Activated CD4-positive, alpha-beta T cell treated with anti-CD3 and anti-CD28 coated beads, Interleukin-2, Interleukin-6, amounts not matched to agents 100 ng/mL and 50 ng/mL, durations not matched to agents 16 hours and 8 hours (primary cell): ENCODE measurements around the gene MEI4.
"Not testable (repeated sequence)": the region's sequence is repeated elsewhere in the genome, so short reads cannot be mapped to it uniquely, and the experiment has no call there.

Experiments
- DNase-seq: peaks from one replicate; pipeline ENCODE4 v3.0.0-alpha.2; 2020

MEI4 gene

GRCh38 chr6:77652739-77653138 is at the start of gene MEI4:
Gene MEI4, plus strand, starts transcription at chr6:77653039. Its CDS starts 37,633 bp downstream, at chr6:77690672.
- no peak for DNase-seq

DNA sequence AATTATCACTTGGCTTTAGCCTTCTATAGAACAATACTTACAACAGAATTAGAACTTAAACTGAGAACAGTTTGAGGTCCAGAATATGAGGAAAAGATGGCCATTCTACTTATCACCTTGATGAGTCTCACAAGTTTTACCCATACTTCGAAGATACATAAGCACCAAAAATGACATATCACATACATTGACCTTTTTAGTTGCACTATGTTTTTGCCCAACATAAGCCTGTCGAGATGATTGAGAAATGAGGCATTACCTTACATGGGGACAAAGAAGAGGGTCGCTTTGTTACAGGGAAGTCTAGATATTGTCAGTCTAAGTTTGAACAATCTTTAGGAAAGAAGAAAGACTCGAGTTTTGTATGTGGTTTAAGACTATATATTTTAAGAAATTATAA is 48.4 kb upstream of the MEI4 start:
- no peak for DNase-seq

- no peak for DNase-seq
Measured at GRCh38 chr6:77607004-77607403, 45.8 kb upstream of the MEI4 start.

GRCh38 chr6:77609106-77609505 is 43.7 kb upstream of the MEI4 start:
- no peak for DNase-seq

- no peak for DNase-seq
Measured at GRCh38 chr6:77619114-77619513, 33.7 kb upstream of the MEI4 start.

DNA sequence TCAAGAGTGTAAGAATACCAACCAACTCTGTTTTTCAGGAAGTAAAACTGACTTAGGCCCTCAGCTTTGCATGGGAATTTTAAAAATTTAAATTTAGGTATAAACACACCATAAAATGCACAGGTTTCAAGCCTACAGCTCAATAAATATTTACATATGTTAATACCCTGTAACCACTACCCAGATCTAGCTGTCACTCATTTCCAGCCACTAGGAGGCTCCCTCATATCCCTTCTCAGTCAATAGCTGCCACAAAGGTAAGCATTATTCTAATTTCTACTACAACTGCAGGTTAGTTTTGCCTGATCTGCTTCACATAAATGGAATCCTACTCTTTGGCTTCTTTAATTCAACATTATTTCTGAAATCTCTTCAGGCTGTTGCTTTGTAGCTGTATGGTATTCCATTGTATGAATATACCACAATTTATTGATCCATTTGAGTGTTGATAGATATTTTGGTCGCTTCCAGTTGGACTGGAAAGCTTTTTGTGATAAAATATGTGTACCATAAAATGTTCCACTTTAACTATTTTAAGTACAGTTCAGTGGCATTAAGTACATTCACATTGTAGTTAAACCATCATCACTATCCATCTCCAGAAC is 32.5 kb upstream of the MEI4 start:
- peak; percentile 15 for DNase-seq

DNA sequence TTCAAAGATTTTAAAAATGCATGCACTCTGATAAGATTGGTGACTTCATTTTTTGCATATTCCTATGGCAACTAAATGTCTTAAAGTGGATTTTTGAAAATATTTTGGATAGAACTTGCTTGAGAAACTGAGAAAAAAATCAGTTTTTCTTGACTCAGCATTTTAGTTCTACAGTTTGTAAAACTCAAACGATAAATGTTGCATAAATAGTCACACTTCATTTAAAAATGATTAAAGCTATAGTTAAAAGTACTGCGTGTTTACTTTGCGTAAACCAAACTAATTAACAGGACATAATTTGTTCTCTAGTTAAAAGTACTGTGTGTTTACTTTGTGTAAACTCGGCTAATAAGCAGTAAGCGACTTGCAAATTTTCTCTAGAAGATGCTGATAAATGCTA is 28.3 kb upstream of the MEI4 start:
- no peak for DNase-seq

DNA sequence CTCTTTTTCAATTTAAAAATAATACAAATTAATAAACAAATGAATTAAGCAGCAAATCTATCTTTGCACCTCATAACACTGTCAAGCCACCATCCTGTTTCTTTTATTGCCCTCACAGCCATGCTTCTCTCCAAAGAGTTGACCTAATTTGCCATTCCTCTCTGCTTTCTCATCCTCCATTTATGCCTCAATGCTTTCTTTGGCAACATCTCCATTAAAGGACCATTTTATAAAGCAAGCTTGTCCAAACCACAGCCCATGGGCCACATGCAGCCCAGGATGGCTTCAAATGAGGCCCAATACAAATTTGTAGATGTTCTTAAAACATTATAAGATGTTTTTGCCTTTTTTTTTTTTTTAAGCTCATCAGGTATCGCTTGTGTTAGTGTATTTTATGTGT is 26.4 kb upstream of the MEI4 start:
- no peak for DNase-seq

- DNase-seq = no peak
Measured at GRCh38 chr6:77630014-77630413, 22.8 kb upstream of the MEI4 start.

- DNase-seq = no peak
Measured at GRCh38 chr6:77633471-77633870, 19.4 kb upstream of the MEI4 start.

DNA sequence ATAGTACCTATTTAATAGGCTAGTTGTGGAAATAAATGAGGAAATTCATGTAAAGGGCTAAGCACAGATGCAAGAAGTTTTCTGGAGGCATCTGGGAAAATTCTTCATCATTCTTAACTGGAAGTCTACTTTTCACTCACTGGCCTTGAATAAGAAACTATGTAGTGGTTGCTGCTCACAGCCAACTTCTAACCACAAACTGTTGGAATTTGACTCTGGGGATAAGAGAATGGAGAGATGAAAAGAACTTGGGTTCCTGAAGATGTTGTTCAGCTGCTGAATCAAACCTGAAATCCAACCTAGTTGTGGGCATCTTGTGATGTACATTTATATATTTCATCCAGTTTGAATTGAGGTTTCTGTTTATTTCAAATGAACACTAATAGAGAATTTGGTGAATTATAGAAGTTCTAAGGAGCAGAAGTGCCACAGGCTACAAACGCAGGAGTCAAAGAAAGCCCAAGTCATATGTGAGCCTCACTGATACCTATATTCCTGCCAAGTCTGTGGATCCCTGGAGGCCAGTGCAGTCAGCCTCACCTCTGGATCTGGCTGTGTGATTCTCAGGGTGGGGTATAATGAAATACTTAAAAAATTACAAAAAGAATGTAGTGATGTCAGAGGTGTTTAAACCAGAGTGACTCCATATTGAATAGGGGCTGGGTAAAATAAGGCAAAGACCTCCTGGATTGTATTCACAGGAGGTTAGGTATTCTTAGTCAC is 18.7 kb upstream of the MEI4 start:
- no peak for DNase-seq

GRCh38 chr6:77638129-77638830 is 14.6 kb upstream of the MEI4 start:
- no peak for DNase-seq

DNA sequence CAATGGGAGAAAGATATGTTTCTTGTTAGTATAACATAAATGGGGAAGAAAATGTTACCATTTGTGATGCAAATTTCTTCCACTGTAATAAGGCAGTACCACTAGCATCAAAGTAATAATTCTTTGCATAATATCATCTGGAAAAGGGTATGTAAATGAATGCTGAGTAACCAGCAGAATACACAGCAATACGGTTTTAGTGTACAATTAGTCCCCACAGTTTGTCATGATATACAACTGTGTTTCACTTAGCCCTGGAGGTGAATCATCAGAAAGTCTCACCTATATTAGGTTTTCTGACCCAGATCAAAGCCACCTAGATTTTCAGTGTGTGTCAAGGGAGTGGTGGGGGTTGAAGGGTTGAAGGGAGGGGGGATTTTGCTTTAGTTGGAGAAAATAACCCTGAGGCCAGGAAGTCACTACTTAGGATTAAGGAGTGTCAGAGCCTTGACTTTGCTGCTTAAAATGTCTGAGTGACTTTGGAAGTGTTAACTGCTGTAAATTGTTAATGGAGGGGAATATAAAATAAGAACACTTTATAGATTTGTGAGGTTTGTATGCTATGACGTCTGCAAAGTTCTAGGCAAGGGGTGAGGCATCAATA is 8.6 kb upstream of the MEI4 start:
- no peak for DNase-seq

GRCh38 chr6:77650098-77650663 is 2.7 kb upstream of the MEI4 start:
- peak; percentile 18 for DNase-seq

GRCh38 chr6:77653816-77654215 is 977 bp downstream of the MEI4 start:
- no peak for DNase-seq

DNA sequence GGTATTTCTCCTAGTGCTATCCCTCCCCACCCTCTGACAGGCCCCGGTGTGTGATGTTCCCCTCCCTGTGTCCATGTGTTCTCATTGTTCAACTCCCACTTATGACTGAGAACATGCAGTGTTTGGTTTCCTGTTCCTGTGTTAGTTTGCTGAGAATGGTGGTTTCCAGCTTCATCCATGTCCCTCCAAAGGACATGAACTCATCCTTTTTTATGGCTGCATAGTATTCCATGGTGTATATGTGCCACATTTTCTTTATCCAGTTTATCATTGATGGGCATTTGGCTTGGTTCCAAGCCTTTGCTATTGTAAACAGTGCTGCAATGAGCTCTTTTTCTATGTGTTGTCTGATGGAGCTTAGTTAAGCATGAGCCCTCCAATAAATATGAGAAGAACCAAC is 2.2 kb downstream of the MEI4 start:
- not testable (repeated sequence) for DNase-seq

DNA sequence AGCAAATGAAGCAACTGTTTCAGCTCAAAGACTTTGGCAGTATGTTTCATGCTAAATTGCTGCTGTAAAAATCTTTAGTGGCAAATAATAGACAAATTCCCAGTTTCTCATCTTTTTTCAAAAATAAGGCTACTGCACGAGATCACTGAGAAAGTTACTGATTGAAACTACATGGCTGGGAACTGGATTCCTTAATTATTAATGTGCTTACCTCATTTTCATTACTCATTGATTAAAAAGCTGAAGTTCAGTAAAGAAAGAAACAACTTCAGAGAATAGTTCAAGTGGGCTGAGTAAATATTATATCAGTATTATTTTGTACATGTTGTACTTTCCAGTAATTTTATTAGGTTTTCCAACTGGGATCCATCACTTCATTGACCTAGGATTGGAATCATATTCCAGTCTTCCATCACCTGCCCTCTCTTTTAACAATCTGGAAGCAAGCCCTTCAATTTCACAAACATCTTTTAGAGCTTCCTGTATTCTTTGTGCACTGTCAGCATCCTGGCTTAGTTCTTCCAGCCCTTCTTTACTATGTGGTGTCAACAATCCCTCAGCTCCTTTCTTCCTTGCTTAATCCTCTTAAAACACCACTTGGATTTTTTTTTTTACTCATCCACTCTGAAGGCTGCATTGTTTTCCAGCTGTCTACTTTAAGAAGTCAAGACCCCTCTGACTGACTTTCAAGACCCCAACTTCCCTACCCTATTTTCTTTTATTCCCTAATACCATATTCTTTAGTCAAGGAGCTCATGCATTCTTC is 4.3 kb downstream of the MEI4 start:
- no peak for DNase-seq

- DNase-seq = no peak
Measured at GRCh38 chr6:77666340-77666739, 13.5 kb downstream of the MEI4 start.

DNA sequence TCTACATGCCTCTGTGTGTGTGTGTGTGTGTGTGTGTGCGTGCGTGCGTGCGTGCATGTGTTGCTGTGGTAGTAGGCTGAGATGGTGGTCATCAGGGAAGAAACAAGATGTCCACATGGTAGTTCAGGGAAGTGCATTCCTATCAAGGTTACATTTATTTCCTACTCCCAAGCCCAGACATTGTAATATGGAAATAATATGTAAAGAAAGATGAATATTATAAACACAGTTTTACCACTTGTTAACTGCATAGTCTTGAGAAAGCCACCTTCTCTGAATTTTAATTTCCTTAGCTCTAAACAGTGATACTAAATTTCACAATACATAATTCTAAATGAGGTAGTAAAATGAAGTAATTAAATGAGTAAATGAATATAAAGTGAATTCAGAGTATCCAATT is 14.0 kb downstream of the MEI4 start:
- DNase-seq = no peak

- DNase-seq = no peak
Measured at GRCh38 chr6:77669913-77670312, 17.1 kb downstream of the MEI4 start.

- DNase-seq = no peak
Measured at GRCh38 chr6:77674211-77674610, 21.4 kb downstream of the MEI4 start.

DNA sequence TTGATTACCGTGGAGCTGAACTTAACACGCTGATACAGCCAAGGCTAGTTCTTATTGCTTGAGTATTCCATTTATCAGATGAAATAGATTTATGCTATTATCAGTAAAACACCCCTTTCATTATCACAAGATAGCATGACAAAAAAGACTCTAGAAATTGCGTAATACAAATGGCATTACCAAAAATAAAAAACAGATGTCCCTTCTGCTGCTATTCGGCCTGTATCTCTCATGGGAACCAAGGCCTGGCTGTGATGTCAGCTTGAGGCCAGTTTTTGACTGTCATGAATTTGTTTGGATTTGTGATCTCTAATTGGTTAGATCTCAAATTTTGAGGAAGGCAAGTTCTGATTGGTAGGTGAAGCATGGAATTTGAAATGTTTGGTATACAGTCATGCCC is 25.2 kb downstream of the MEI4 start:
- no peak for DNase-seq

- DNase-seq = no peak
Measured at GRCh38 chr6:77683515-77683914, 30.7 kb downstream of the MEI4 start.
